ENCODE data around the gene MRPL39.

- TF ChIP-seq, protein P1, sequence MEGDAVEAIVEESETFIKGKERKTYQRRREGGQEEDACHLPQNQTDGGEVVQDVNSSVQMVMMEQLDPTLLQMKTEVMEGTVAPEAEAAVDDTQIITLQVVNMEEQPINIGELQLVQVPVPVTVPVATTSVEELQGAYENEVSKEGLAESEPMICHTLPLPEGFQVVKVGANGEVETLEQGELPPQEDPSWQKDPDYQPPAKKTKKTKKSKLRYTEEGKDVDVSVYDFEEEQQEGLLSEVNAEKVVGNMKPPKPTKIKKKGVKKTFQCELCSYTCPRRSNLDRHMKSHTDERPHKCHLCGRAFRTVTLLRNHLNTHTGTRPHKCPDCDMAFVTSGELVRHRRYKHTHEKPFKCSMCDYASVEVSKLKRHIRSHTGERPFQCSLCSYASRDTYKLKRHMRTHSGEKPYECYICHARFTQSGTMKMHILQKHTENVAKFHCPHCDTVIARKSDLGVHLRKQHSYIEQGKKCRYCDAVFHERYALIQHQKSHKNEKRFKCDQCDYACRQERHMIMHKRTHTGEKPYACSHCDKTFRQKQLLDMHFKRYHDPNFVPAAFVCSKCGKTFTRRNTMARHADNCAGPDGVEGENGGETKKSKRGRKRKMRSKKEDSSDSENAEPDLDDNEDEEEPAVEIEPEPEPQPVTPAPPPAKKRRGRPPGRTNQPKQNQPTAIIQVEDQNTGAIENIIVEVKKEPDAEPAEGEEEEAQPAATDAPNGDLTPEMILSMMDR (IDR thresholded peaks at IDR 0.05; ENCODE audit: insufficient read depth, low read depth, low read length), result no peak
- TF ChIP-seq EZH2 (IDR thresholded peaks at IDR 0.05; ENCODE audit: insufficient read depth, low read length), result no peak
These were observed 42.8 kb downstream of the MRPL39 start for GRCh38 chr21:25564349-25564948.
